Measurements from ENCODE around the gene ASPSCR1.
A peak's percentile ranks its signal among the peaks of the same experiment; 100 is the strongest.
"Not testable (repeated sequence)": the region's sequence is repeated elsewhere in the genome, so short reads cannot be mapped to it uniquely, and the experiment has no call there.

ASPSCR1 gene

GRCh38 chr17:82034371-82035011 is 57.1 kb downstream of the ASPSCR1 start:
- no peak overlapping the region for H3K4me3 ChIP-seq (ENCODE audit: low read depth, low read length)
- H3K9me3 ChIP-seq (ENCODE audit: control insufficient read depth, insufficient read depth, low read depth, low read length), result no peaks in the 10 kb centered on the region
- H3K27me3 ChIP-seq (ENCODE audit: control insufficient read depth, insufficient read depth, low read length), result no peaks in the 10 kb centered on the region
- H3K9ac ChIP-seq (ENCODE audit: low read length), result no peak overlapping the region
- no peak overlapping the region for H3K27ac ChIP-seq (ENCODE audit: low read depth, low read length)
- H3K4me1 ChIP-seq (ENCODE audit: control insufficient read depth, insufficient read depth, low read length), result peaks cover 22% of the 10 kb centered on the region
- H3K36me3 ChIP-seq (ENCODE audit: control insufficient read depth, insufficient read depth, low read length), result peaks cover 8% of the 10 kb centered on the region

- Histone ChIP-seq H3K4me1 (ENCODE audit: control insufficient read depth, insufficient read depth, low read length) (peaks cover 22% of the 10 kb centered on the region), H3K4me3 (ENCODE audit: low read depth, low read length) (no peak overlapping the region), H3K27me3 (ENCODE audit: control insufficient read depth, insufficient read depth, low read length) (no peaks in the 10 kb centered on the region), H3K27ac (ENCODE audit: low read depth, low read length) (no peak overlapping the region), H3K36me3 (ENCODE audit: control insufficient read depth, insufficient read depth, low read length) (peaks cover 7% of the 10 kb centered on the region; the same call in 1 of the 2 replicates), H3K9ac (ENCODE audit: low read length) (no peak overlapping the region), H3K9me3 (ENCODE audit: control insufficient read depth, insufficient read depth, low read depth, low read length) (no peaks in the 10 kb centered on the region)
Observed at GRCh38 chr17:82035488-82035887, 58.1 kb downstream of the ASPSCR1 start.

GRCh38 chr17:82035956-82036633 is 58.7 kb downstream of the ASPSCR1 start:
- no peak overlapping the region for H3K9ac ChIP-seq (ENCODE audit: low read length)
- H3K4me1 ChIP-seq (ENCODE audit: control insufficient read depth, insufficient read depth, low read length), result peaks cover 22% of the 10 kb centered on the region
- H3K4me3 ChIP-seq (ENCODE audit: low read depth, low read length), result peak overlapping the region; percentile 66
- H3K9me3 ChIP-seq (ENCODE audit: control insufficient read depth, insufficient read depth, low read depth, low read length), result no peaks in the 10 kb centered on the region
- no peak overlapping the region for H3K27ac ChIP-seq (ENCODE audit: low read depth, low read length)
- H3K36me3 ChIP-seq (ENCODE audit: control insufficient read depth, insufficient read depth, low read length), result peaks cover 7% of the 10 kb centered on the region; the same call in 1 of the 2 replicates
- no peaks in the 10 kb centered on the region for H3K27me3 ChIP-seq (ENCODE audit: control insufficient read depth, insufficient read depth, low read length)

GRCh38 chr17:82036634-82037091 is 59.2 kb downstream of the ASPSCR1 start:
- Histone ChIP-seq H3K9ac (ENCODE audit: low read length) (peak overlapping the region; percentile 46), H3K27ac (ENCODE audit: low read depth, low read length) (no peak overlapping the region), H3K4me1 (ENCODE audit: control insufficient read depth, insufficient read depth, low read length) (peaks cover 22% of the 10 kb centered on the region), H3K9me3 (ENCODE audit: control insufficient read depth, insufficient read depth, low read depth, low read length) (no peaks in the 10 kb centered on the region), H3K27me3 (ENCODE audit: control insufficient read depth, insufficient read depth, low read length) (no peaks in the 10 kb centered on the region), H3K36me3 (ENCODE audit: control insufficient read depth, insufficient read depth, low read length) (peaks cover 7% of the 10 kb centered on the region; the same call in 1 of the 2 replicates), H3K4me3 (ENCODE audit: low read depth, low read length) (peak overlapping the region; percentile 66)

GRCh38 chr17:82037092-82037888 is 59.9 kb downstream of the ASPSCR1 start, which contains the start of gene DCXR:
Gene DCXR, minus strand, starts transcription at chr17:82037697. Its CDS starts 15 bp downstream, at chr17:82037682.
- peaks cover 7% of the 10 kb centered on the region; the same call in 1 of the 2 replicates for H3K36me3 ChIP-seq (ENCODE audit: control insufficient read depth, insufficient read depth, low read length)
- H3K9me3 ChIP-seq (ENCODE audit: control insufficient read depth, insufficient read depth, low read depth, low read length), result no peaks in the 10 kb centered on the region
- peaks cover 19% of the 10 kb centered on the region for H3K4me1 ChIP-seq (ENCODE audit: control insufficient read depth, insufficient read depth, low read length)
- no peak within 1 kb of the TSS for H3K27ac ChIP-seq (ENCODE audit: low read depth, low read length)
- peak within 1 kb of the TSS; percentile 66 for H3K4me3 ChIP-seq (ENCODE audit: low read depth, low read length)
- no peaks in the 10 kb centered on the region for H3K27me3 ChIP-seq (ENCODE audit: control insufficient read depth, insufficient read depth, low read length)
- peak within 1 kb of the TSS; percentile 46 for H3K9ac ChIP-seq (ENCODE audit: low read length)

- Histone ChIP-seq H3K9me3 (ENCODE audit: control insufficient read depth, insufficient read depth, low read depth, low read length) (no peaks in the 10 kb centered on the region), H3K4me1 (ENCODE audit: control insufficient read depth, insufficient read depth, low read length) (peaks cover 14% of the 10 kb centered on the region), H3K9ac (ENCODE audit: low read length) (no peak overlapping the region), H3K36me3 (ENCODE audit: control insufficient read depth, insufficient read depth, low read length) (peaks cover 7% of the 10 kb centered on the region; the same call in 1 of the 2 replicates), H3K27me3 (ENCODE audit: control insufficient read depth, insufficient read depth, low read length) (no peaks in the 10 kb centered on the region), H3K27ac (ENCODE audit: low read depth, low read length) (no peak overlapping the region), H3K4me3 (ENCODE audit: low read depth, low read length) (peak overlapping the region; percentile 36)
Observed at GRCh38 chr17:82037889-82038195, 60.4 kb downstream of the ASPSCR1 start.

GRCh38 chr17:82038796-82039409 is 61.5 kb downstream of the ASPSCR1 start:
- H3K4me1 ChIP-seq (ENCODE audit: control insufficient read depth, insufficient read depth, low read length), result peaks cover 21% of the 10 kb centered on the region

GRCh38 chr17:82039695-82040299 is 62.4 kb downstream of the ASPSCR1 start:
- H3K9me3 ChIP-seq (ENCODE audit: control insufficient read depth, insufficient read depth, low read depth, low read length), result no peaks in the 10 kb centered on the region
- no peak overlapping the region for H3K27ac ChIP-seq (ENCODE audit: low read depth, low read length)
- H3K4me3 ChIP-seq (ENCODE audit: low read depth, low read length), result no peak overlapping the region
- H3K36me3 ChIP-seq (ENCODE audit: control insufficient read depth, insufficient read depth, low read length), result peaks cover 7% of the 10 kb centered on the region; the same call in 1 of the 2 replicates
- H3K4me1 ChIP-seq (ENCODE audit: control insufficient read depth, insufficient read depth, low read length), result peaks cover 16% of the 10 kb centered on the region
- no peak overlapping the region for H3K9ac ChIP-seq (ENCODE audit: low read length)
- H3K27me3 ChIP-seq (ENCODE audit: control insufficient read depth, insufficient read depth, low read length), result no peaks in the 10 kb centered on the region

More at GRCh38 chr17:82038796-82039409, 61.5 kb downstream of the ASPSCR1 start:
- H3K4me3 ChIP-seq (ENCODE audit: low read depth, low read length); H3K27me3 ChIP-seq (ENCODE audit: control insufficient read depth, insufficient read depth, low read length); H3K36me3 ChIP-seq (ENCODE audit: control insufficient read depth, insufficient read depth, low read length); H3K27ac ChIP-seq (ENCODE audit: low read depth, low read length); H3K9me3 ChIP-seq (ENCODE audit: control insufficient read depth, insufficient read depth, low read depth, low read length); H3K9ac ChIP-seq (ENCODE audit: low read length): not testable (repeated sequence)

GRCh38 chr17:82041144-82041814 is 63.9 kb downstream of the ASPSCR1 start:
- Histone ChIP-seq H3K4me3 (ENCODE audit: low read depth, low read length) (no peak overlapping the region), H3K9ac (ENCODE audit: low read length) (no peak overlapping the region), H3K4me1 (ENCODE audit: control insufficient read depth, insufficient read depth, low read length) (peaks cover 16% of the 10 kb centered on the region), H3K27ac (ENCODE audit: low read depth, low read length) (no peak overlapping the region), H3K9me3 (ENCODE audit: control insufficient read depth, insufficient read depth, low read depth, low read length) (no peaks in the 10 kb centered on the region), H3K36me3 (ENCODE audit: control insufficient read depth, insufficient read depth, low read length) (no peaks in the 10 kb centered on the region), H3K27me3 (ENCODE audit: control insufficient read depth, insufficient read depth, low read length) (no peaks in the 10 kb centered on the region)

GRCh38 chr17:82042649-82043048 is 65.2 kb downstream of the ASPSCR1 start:
- H3K36me3 ChIP-seq (ENCODE audit: control insufficient read depth, insufficient read depth, low read length), result peaks cover 10% of the 10 kb centered on the region
- no peaks in the 10 kb centered on the region for H3K9me3 ChIP-seq (ENCODE audit: control insufficient read depth, insufficient read depth, low read depth, low read length)
- H3K27ac ChIP-seq (ENCODE audit: low read depth, low read length), result no peak overlapping the region
- no peaks in the 10 kb centered on the region for H3K27me3 ChIP-seq (ENCODE audit: control insufficient read depth, insufficient read depth, low read length)
- H3K4me3 ChIP-seq (ENCODE audit: low read depth, low read length), result no peak overlapping the region
- H3K4me1 ChIP-seq (ENCODE audit: control insufficient read depth, insufficient read depth, low read length), result peaks cover 12% of the 10 kb centered on the region
- no peak overlapping the region for H3K9ac ChIP-seq (ENCODE audit: low read length)
